ENCODE measurements around the gene ADSL.

DNA sequence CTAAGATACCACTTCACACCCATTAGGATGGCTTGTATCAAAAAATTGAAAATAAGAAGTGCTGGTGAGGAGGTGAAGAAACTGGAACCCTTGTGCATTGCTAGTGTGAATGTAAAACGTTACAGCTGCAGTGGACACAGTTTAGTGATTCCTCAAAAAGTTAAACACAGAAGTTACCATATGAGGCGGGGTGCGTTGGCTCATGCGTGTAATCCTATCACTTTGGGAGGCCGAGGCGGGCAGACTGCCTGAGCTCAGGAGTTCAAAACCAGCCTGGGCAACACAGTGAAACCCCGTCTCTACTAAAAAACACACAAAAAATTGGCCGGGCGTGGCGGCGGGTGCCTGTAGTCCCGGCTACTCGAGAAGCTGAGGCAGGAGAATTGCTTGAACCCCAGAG lies 67.6 kb downstream of the ADSL start:
- TF ChIP-seq, protein P1, sequence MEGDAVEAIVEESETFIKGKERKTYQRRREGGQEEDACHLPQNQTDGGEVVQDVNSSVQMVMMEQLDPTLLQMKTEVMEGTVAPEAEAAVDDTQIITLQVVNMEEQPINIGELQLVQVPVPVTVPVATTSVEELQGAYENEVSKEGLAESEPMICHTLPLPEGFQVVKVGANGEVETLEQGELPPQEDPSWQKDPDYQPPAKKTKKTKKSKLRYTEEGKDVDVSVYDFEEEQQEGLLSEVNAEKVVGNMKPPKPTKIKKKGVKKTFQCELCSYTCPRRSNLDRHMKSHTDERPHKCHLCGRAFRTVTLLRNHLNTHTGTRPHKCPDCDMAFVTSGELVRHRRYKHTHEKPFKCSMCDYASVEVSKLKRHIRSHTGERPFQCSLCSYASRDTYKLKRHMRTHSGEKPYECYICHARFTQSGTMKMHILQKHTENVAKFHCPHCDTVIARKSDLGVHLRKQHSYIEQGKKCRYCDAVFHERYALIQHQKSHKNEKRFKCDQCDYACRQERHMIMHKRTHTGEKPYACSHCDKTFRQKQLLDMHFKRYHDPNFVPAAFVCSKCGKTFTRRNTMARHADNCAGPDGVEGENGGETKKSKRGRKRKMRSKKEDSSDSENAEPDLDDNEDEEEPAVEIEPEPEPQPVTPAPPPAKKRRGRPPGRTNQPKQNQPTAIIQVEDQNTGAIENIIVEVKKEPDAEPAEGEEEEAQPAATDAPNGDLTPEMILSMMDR (IDR thresholded peaks at IDR 0.05) = no peak
- TF ChIP-seq POLR2AphosphoS5 (IDR thresholded peaks at IDR 0.05) = no peak
- no peak for TF ChIP-seq EP300 (IDR thresholded peaks at IDR 0.05)

Data from stomach (tissue), 4 donors.